Lung microvascular endothelial cell (primary cell): ENCODE results near the gene TMEM52B. TPM values are rescaled to one million over a fixed set of nuclear protein-coding genes. Genes with fewer than 3 reads are reported as not detected.

Experiments used
- DNase-seq, 2 donors: peaks; one replicate each; pipeline versions ENCODE4 v3.0.0 to v3.0.0-alpha.2; 2010; ENCODE audit warnings: low read depth in 2 of 2
- total RNA-seq: library from RNA; depleted of rRNA; stranded (reverse); fragments of >200 nt; gene quantifications from 2 replicates; pipeline ENCODE4 v1.2.1, GENCODE V29; 2014

TMEM52B gene
- not detected in 2 replicates for total RNA-seq

DNA sequence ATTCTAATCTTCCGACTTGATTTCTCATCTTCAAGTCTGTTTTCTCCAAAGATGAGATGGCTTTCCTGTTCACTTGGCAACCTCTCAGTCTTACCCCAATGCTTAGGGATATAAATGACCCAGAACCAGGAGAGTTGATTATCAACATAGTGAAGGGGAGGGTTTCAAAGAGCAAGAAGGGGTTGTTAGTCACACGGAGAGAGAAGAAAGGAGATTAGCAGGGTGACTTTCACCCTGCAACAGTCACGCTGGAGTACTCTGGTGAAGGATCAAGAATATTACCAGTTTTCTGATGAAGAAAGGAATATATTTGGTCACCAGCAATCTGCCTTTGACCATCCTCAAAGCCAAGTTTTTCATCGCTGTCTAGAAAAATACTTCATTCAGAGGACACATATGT lies at the start of gene TMEM52B:
TSS of gene TMEM52B (plus strand) at position 212 of the 400 bp plus-strand sequence. CDS start 543 bp downstream, outside the sequence.
- DNase-seq, result no peak

DNA sequence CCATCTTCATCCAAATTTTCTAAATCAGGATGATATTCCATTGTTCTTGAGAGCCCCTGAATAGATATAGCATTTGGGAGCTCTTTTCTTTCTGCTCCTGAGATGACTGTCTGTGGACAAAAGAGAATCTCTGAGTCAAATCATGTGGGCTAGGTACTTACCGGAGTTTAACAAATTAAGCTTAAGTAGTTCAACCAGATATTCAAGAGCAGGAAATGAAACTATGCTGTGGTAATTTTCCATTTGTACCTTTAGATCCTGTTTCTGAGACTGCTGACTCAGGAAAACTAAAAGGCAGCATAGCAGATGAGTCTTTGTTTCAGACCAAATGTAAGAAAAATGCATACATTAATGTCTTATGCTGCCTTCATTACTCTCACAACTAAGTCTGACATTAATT lies 48.8 kb upstream of the TMEM52B start, which contains the start of gene CLEC7A:
TSS of gene CLEC7A (minus strand) at position 158 of the 400 bp plus-strand sequence. CDS start at position 41, 117 bp downstream.
- DNase-seq, result peak; percentile 8 to 35

DNA sequence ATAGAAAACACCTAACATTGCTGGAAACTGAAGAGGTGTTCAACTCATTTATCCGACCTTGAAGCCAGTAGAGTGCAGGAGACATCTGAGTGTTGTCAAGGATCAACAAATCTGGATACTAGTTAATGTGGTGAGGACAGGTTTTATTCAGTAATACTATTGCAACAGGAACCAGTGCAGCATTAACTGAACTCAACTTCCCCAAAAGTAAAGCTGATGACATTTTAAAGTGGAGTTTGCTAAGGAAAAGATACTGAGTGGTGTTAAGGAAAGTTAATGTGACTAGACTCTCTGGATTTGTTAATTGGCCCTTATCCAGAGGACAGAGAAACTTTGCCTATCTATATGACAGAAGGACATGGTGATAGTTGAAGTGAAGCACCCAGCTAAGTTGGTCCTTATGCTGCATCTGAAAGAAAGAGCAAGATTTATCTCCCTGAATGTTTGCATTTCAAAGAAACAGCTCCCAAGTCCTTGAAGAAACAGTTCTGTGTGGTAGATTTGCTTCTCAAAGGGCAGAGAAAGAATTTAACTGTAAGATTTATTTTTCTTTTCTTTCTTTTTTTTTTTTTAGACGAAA lies 47.6 kb upstream of the TMEM52B start:
- no peak for DNase-seq

DNA sequence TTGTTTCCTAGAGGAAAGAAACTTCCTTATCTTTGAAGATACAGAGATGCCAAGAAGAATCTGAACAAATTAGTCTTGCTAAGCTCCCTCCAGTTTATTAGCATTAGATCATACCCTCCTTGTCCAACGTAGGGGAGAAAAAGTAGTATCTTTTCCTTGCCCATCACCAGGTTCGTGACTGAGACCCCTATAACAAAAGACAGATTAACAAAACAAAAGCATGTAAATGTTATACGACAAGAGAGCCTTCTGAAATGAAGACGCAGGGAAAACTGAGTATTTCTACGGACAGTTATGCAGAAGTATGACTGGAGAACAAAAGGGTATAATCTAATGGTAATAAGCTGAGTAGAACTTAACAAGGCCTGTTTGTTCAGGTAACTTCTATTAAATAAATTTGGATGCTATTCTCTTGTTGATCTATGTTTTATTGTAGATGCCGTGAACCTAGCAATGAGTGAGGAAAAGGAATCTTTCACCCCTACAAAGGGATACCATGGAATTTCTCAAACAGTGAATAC lies 45.9 kb upstream of the TMEM52B start:
- DNase-seq, result no peak

DNA sequence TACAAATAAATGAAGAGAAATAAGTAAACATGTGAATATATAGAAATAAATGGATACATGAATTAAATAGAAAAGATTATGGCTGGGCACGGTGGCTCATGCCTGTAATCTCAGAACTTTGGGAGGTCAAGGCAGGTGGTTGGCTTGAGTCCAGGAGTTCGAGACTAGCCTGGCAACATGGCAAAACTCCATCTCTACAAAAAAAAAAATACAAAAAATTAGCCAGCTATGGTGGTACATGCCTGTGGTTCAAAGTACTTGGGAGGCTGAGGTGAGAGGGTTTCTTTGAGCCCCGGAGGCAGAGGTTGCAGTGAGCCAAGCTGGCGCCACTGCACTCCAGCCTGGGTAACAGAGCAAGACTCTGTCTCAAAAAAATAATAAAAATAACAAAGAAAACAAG lies 43.7 kb upstream of the TMEM52B start:
- DNase-seq, result no peak

GRCh38 chr12:10136637-10137205 lies 42.1 kb upstream of the TMEM52B start:
- DNase-seq, result no peak

GRCh38 chr12:10140001-10140400 lies 38.8 kb upstream of the TMEM52B start:
- peak; percentile 87 for DNase-seq

GRCh38 chr12:10142976-10143589 lies 35.7 kb upstream of the TMEM52B start:
- DNase-seq, result peak in 1 of 2 donors; percentile 36

GRCh38 chr12:10147714-10148403 lies 31.0 kb upstream of the TMEM52B start:
- DNase-seq, result no peak

DNA sequence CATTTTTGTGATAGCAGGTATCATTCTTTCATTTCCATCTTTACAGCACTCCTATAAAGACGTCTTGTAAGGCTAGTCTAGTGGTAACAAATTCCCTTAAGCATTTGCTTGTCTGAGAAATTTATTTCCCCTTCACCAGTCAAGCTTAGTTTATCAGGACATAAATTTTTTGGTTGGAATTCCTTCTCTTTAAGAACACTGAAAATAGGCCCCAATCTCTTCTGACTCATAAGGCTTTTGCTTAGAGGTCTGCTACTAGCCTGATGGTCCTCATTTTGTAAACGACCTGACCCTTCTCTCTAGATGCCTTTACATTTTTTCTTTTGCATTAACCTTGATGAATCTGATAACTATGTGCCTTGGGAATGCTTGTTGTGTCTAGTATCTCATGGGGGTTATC lies 27.2 kb upstream of the TMEM52B start:
- no peak for DNase-seq

GRCh38 chr12:10153271-10154144 lies 25.3 kb upstream of the TMEM52B start:
- DNase-seq, result peak; percentile 76 to 78

DNA sequence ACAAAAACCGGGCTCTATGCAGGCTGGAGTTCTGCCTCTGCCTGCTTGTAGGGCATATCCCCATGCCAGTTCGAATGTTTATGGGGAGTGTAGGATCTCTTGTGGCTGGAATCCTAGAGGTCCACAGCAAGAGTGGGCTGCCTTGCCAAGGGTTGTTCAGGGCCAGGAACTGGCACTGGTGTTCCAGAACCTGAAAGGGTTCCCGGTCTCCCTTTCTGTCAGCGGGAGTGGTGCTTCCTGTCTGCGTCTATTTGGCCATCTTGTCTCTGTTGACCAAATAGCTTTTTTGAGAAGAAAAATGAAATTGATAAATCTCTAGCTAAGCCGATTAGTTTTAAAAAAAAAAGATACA lies 24.7 kb upstream of the TMEM52B start:
- DNase-seq, result no peak

- DNase-seq, result no peak
These were observed 22.9 kb upstream of the TMEM52B start for GRCh38 chr12:10155966-10156365.

- no peak for DNase-seq
These were observed 20.4 kb upstream of the TMEM52B start for GRCh38 chr12:10158406-10158805.

- no peak for DNase-seq
These were observed 19.6 kb upstream of the TMEM52B start for GRCh38 chr12:10159280-10159679.

GRCh38 chr12:10160617-10161385 lies 18.0 kb upstream of the TMEM52B start:
- DNase-seq, result no peak

DNA sequence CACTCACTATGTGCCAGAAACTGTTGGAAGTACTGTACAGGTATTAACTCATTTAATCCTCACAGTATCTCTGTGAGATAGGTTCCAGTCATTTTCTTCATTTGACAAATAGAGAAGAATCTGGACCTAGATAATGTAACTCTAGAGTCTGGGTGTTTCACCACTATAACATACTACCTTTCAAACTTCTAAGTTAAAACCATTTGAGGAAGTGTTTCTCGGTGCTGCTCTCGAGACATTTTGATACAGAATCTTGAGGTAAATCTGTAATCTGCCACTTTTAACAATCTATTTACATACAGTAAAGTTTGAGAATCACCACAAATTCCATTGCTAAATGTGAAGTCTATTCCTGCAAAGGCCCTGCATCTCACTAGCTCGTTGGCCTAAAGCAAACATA lies 15.7 kb upstream of the TMEM52B start:
- DNase-seq, result no peak

GRCh38 chr12:10165421-10165820 lies 13.4 kb upstream of the TMEM52B start:
- no peak for DNase-seq

DNA sequence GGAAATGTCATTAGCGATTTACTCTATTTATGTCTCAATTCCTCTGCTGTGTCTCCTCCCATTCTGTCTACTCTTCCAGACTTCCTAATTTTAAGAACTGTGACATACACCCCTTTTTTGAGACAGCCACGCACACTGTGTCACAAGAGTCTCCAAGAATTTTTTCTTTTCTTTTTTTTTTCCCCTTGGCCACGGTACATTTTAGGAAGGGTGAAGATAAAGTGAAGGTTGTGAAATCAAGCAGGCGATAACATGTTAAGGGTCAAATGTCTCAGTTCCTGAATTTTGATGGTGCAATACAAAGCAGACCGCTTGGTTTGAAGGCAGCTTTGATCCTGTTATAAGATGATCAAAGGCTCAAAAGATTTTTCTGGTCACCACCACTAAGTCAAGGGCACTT lies 11.2 kb upstream of the TMEM52B start:
- no peak for DNase-seq

DNA sequence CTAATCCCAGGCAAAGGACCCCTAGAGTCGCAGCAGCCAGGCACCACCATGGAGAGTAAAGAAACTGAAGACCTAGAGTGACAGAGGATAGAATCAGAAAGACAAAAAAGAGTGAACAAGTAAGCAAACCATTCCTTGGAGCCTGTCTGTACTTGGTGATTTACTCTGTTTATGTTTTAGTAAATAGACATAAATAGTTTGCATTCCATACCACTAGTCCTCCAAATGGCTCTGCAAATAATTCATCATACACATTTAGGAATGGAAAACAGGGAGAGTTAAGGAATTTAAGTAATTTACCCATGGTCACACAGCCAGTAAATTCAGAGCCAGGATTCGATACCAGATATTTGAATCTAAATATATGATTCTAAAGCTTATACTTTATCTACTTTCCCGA lies 9.7 kb upstream of the TMEM52B start:
- DNase-seq, result no peak

DNA sequence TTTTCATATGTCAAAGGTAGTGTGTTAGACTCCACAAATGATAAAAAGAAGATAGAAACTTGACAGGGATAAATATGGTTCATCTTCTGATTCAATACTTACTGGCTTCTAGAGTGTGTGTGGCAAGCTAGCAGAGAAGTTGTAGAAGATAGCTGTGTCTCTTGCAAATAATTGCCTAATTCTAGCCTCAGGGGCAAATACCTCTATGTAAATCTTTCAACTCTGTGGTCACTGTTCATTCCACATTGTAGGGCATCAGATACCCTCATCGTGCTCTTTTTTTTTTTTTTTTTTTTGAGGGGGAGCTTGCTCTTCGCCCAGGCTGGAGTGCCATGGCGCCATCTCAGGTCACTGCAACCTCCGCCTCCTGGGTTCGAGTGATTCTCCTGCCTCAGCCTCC lies 8.6 kb upstream of the TMEM52B start:
- DNase-seq, result no peak
